Measurements from ENCODE around the gene MAP3K1.

MAP3K1 gene

DNA sequence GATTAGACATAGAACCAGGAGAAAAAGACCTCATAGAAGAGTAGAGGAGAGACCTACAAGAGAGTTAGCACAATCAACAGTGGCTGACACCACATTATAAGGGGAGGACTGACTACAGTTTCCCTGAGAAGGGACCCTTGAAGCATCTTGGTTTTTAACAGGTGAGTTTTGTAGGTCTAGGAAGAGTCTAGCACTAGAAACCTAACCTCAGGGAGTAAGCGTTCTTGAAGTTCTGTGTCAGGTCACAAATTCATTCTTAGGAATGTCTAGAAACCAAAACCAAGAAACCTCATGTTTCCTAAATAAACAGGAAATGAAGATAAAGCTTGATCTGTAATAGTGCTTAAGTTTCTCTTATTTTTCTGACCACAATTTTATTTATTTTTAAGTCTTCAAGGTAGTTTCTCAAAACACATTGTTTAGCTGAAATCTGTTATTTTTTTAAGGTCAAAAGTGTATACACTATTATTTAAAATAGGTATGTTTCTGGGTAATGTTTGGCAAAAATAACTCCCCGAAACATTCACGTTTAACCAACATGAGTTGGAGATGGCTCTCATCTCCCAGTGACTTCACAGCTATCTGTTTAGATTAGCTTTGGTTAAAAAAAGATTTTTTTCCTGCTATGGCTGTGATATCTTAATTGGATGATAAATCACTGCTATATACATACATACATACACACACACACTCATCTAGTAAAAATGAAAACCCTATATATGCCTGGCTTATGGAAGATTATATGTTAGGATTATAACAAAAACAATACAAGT, 37.1 kb downstream of the MAP3K1 start:
- Histone ChIP-seq H3K27me3 (ENCODE audit: control insufficient read depth, insufficient read depth, low read length) (no peaks in the 10 kb centered on the region), H3K36me3 (ENCODE audit: control insufficient read depth, insufficient read depth, low read length) (no peaks in the 10 kb centered on the region), H3K4me1 (ENCODE audit: control insufficient read depth, insufficient read depth, low read length) (peaks cover 26% of the 10 kb centered on the region), H3K9ac (ENCODE audit: low read length) (no peak overlapping the region), H3K9me3 (ENCODE audit: control insufficient read depth, low read length) (no peaks in the 10 kb centered on the region), H3K4me3 (ENCODE audit: low read length) (no peak overlapping the region)

DNA sequence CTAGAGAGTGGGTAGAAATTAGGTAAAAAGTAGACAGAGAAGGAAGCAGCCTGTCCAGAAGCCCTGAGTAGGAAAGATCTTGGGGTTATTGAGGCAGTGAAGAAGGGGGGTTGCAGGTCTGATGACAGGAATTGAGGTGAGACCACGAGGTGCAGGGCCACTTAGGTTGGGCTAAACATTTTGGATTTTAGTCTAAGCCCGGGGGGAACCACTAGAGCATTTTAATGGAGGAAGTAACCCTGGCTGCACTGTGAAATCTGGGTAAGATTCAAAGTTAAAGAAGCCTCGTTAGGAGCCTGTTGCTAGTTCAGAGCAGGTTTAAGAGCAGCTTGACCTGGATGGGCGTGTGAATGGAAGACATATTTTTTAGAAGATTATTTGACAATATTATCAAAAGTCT, 38.3 kb downstream of the MAP3K1 start:
- Histone ChIP-seq H3K9ac (ENCODE audit: low read length) (no peak overlapping the region), H3K9me3 (ENCODE audit: control insufficient read depth, low read length) (no peaks in the 10 kb centered on the region), H3K4me3 (ENCODE audit: low read length) (no peak overlapping the region), H3K36me3 (ENCODE audit: control insufficient read depth, insufficient read depth, low read length) (no peaks in the 10 kb centered on the region), H3K27me3 (ENCODE audit: control insufficient read depth, insufficient read depth, low read length) (no peaks in the 10 kb centered on the region), H3K4me1 (ENCODE audit: control insufficient read depth, insufficient read depth, low read length) (peaks cover 26% of the 10 kb centered on the region)

DNA sequence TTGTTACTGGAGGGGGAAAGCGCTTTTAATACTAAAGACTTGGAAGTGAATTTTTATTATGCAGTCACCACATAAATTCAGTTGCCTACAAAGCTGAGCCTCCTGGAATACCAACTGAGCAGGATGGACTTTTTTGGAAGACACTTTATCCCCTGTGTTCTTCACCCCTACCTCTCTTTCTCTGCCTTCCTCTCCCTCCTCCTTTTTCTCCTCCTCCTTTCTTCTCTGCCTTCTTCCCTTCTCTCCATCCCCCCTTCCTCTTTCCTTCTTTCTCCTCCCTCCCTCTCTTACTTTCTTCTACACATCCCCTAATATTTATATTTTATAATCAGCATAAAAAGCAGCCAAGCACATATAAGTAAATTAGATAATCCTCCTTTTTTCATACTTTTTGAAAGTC, 39.6 kb downstream of the MAP3K1 start:
- Histone ChIP-seq H3K4me3 (ENCODE audit: low read length) (no peak overlapping the region), H3K4me1 (ENCODE audit: control insufficient read depth, insufficient read depth, low read length) (peaks cover 26% of the 10 kb centered on the region), H3K27me3 (ENCODE audit: control insufficient read depth, insufficient read depth, low read length) (no peaks in the 10 kb centered on the region), H3K9ac (ENCODE audit: low read length) (no peak overlapping the region), H3K9me3 (ENCODE audit: control insufficient read depth, low read length) (no peaks in the 10 kb centered on the region), H3K36me3 (ENCODE audit: control insufficient read depth, insufficient read depth, low read length) (no peaks in the 10 kb centered on the region)

DNA sequence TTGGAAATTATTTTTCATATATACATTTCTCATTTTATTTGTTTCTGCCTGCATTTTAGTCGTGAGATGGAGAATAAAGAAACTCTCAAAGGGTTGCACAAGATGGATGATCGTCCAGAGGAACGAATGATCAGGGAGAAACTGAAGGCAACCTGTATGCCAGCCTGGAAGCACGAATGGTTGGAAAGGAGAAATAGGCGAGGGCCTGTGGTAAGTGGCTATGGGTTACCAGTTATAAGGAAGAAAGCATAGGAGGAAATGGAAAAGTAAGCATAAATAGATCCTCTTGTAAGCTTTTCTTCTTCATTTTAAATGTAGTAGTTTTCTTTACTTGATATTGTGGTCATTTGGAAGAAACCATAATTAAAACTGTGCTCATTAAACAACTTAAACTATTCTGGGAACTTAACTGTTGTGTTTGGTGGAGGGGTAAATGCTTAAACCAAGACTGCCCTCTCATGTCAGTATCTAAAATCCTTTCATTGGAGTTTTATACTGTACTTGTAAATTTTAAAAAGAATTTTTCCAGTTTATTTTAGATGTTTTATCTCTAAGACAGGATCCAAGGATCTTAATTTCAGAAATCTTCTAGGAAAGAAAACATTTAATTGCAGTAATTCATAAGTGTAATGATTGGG, 41.3 kb downstream of the MAP3K1 start:
- peaks cover 17% of the 10 kb centered on the region for H3K4me1 ChIP-seq (ENCODE audit: control insufficient read depth, insufficient read depth, low read length)
- H3K36me3 ChIP-seq (ENCODE audit: control insufficient read depth, insufficient read depth, low read length): no peaks in the 10 kb centered on the region

DNA sequence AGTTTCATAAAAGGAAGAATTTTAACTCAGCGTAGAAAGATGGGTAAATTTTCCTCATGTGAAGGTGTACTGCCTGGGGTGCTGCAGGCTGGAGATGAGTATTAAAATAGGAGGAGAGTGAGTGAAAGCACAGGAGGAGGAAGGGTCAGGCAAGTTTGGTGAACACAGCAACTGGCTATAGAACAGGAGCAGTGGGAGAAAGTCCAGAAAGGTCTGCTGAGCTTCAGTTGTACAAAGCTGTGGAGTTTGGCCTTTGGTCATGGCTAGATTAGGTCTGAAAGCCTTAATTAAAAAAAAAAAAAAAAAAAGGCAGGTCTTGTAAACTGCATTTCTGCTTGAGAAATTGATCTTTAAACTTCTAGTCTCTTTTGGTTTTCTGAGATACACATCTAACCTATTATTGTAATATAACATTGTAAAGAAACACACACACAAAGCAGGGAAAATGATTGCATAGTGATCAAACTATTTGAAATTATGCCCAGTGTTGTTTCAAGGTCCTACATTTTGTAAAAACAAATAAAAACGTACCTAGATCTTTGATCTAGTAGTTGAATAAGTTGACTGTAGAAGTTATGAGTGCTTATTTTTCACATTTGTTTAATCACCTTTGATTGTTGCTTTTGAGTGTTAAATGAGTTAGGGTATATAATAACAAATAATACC, 43.6 kb downstream of the MAP3K1 start:
- Histone ChIP-seq H3K9ac (ENCODE audit: low read length) (no peak overlapping the region), H3K4me1 (ENCODE audit: control insufficient read depth, insufficient read depth, low read length) (peaks cover 9% of the 10 kb centered on the region), H3K27me3 (ENCODE audit: control insufficient read depth, insufficient read depth, low read length) (no peaks in the 10 kb centered on the region), H3K4me3 (ENCODE audit: low read length) (no peak overlapping the region), H3K9me3 (ENCODE audit: control insufficient read depth, low read length) (no peaks in the 10 kb centered on the region), H3K36me3 (ENCODE audit: control insufficient read depth, insufficient read depth, low read length) (no peaks in the 10 kb centered on the region)

More for the DNA sequence above, 41.3 kb downstream of the MAP3K1 start:
- Histone ChIP-seq H3K27me3 (ENCODE audit: control insufficient read depth, insufficient read depth, low read length) (no peaks in the 10 kb centered on the region), H3K4me3 (ENCODE audit: low read length) (no peak overlapping the region), H3K9ac (ENCODE audit: low read length) (no peak overlapping the region), H3K9me3 (ENCODE audit: control insufficient read depth, low read length) (no peaks in the 10 kb centered on the region)

DNA sequence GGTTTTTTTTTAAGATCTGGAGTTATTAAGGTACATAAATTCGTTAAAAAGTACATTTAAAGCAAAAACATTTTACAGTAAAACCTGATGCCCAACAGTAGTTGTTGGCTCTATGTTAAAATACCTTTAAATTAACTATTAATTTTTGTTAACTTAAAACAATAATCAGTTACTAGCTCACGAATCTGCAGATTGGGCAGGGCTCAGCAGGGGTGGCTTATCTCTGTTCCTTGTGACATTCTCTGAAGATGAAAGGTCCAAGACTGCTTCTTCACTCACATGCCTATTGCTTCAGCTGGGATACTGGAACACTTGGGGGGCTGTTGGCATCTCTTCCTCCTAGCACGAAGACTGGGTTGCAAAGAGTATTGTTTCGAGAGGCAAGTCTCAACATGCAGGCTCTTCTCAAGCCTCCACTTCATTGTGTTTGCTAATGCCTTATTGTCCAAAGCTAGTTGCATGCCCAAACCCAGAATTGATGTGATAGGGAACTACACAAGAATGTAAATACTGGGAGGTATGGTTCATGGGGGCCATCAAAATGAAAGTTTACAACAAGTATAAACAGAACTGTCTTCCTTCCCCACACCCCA, 46.6 kb downstream of the MAP3K1 start:
- Histone ChIP-seq H3K27me3 (ENCODE audit: control insufficient read depth, insufficient read depth, low read length) (no peaks in the 10 kb centered on the region), H3K4me3 (ENCODE audit: low read length) (no peak overlapping the region), H3K9me3 (ENCODE audit: control insufficient read depth, low read length) (no peaks in the 10 kb centered on the region), H3K36me3 (ENCODE audit: control insufficient read depth, insufficient read depth, low read length) (no peaks in the 10 kb centered on the region), H3K9ac (ENCODE audit: low read length) (no peak overlapping the region), H3K4me1 (ENCODE audit: control insufficient read depth, insufficient read depth, low read length) (no peaks in the 10 kb centered on the region)

DNA sequence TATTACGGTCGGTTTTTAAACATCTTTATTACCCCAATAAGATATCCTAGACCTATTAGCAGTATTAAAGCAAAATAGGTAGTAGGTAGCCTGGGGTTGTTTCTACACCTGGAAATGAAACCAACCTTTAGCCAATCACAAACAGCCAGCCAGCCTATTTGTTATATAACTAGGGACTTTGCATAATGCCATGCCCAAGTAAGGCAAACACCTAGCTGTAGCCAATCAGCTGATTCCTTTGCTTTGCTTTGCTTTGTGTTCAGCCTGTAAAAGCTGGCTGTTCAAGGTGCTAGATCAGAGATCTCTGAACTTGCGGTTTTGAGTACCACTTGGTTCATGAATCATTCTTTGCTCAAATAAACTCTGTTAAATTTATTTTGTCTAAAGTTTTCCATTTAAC, 47.6 kb downstream of the MAP3K1 start:
- Histone ChIP-seq H3K36me3 (ENCODE audit: control insufficient read depth, insufficient read depth, low read length) (no peaks in the 10 kb centered on the region), H3K27me3 (ENCODE audit: control insufficient read depth, insufficient read depth, low read length) (no peaks in the 10 kb centered on the region), H3K9me3 (ENCODE audit: control insufficient read depth, low read length) (no peaks in the 10 kb centered on the region), H3K4me3 (ENCODE audit: low read length) (no peak overlapping the region), H3K4me1 (ENCODE audit: control insufficient read depth, insufficient read depth, low read length) (no peaks in the 10 kb centered on the region), H3K9ac (ENCODE audit: low read length) (no peak overlapping the region)

DNA sequence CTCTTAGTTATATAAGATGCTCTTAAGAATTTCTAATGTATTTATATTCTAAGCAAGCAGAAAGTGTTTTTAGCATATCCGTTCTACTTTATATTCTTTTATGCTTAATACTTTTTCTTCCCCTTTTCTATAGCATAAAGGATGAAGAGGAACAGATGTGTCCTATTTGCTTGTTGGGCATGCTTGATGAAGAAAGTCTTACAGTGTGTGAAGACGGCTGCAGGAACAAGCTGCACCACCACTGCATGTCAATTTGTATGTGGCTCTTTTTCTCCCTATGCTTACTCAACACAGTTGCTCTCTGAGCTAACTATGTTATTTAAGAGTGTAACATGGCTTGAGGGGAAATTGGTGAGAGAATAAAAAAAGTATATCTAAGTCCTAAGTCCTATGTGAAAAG, 56.4 kb downstream of the MAP3K1 start:
- H3K27me3 ChIP-seq (ENCODE audit: control insufficient read depth, insufficient read depth, low read length): no peaks in the 10 kb centered on the region
- H3K36me3 ChIP-seq (ENCODE audit: control insufficient read depth, insufficient read depth, low read length): peaks cover 4% of the 10 kb centered on the region
- H3K4me3 ChIP-seq (ENCODE audit: low read length): no peak overlapping the region
- no peaks in the 10 kb centered on the region for H3K4me1 ChIP-seq (ENCODE audit: control insufficient read depth, insufficient read depth, low read length)
- H3K9ac ChIP-seq (ENCODE audit: low read length): no peak overlapping the region
- no peaks in the 10 kb centered on the region for H3K9me3 ChIP-seq (ENCODE audit: control insufficient read depth, low read length)

DNA sequence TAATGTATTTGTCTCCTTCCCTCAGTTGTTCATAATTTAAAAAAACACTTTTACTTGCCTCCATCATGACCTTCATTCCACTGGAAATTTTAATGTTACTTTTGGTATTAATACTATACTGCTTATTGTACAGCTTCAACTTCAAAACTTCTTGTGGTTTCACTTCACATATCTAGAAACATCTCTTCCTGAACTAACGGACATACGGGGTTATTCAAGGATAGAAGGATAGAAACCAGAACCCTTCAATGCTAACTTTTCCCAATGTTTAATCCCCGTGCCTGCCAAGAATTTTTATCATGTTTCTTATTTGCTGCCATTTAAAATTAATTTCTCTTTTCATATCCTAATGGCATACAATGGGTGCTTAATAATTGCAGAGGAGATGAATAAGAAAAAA, 57.7 kb downstream of the MAP3K1 start:
- no peaks in the 10 kb centered on the region for H3K27me3 ChIP-seq (ENCODE audit: control insufficient read depth, insufficient read depth, low read length)
- no peak overlapping the region for H3K4me3 ChIP-seq (ENCODE audit: low read length)
- H3K4me1 ChIP-seq (ENCODE audit: control insufficient read depth, insufficient read depth, low read length): no peaks in the 10 kb centered on the region
- H3K9me3 ChIP-seq (ENCODE audit: control insufficient read depth, low read length): no peaks in the 10 kb centered on the region
- no peak overlapping the region for H3K9ac ChIP-seq (ENCODE audit: low read length)
- peaks cover 4% of the 10 kb centered on the region for H3K36me3 ChIP-seq (ENCODE audit: control insufficient read depth, insufficient read depth, low read length)

DNA sequence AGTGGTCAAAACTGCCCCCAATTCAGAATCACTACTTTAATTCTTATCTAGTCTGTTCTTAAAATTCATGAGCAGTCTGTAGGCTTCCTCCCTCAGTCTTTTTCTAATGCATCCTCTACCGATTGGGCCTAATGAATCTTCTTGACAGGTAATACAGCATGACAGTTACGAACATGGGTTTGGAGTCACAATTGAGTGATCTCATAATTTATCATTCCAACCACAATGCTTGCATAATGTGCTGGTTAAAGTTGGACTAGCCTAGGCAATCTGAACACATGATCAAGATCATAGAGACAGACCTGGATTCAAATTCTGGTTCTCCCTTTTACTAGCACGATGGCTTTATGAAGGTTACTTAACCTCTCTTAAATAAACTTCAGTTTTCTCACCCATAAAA, 61.0 kb downstream of the MAP3K1 start:
- H3K4me1 ChIP-seq (ENCODE audit: control insufficient read depth, insufficient read depth, low read length): no peaks in the 10 kb centered on the region
- H3K27me3 ChIP-seq (ENCODE audit: control insufficient read depth, insufficient read depth, low read length): no peaks in the 10 kb centered on the region
- no peak overlapping the region for H3K4me3 ChIP-seq (ENCODE audit: low read length)
- H3K9ac ChIP-seq (ENCODE audit: low read length): no peak overlapping the region
- H3K9me3 ChIP-seq (ENCODE audit: control insufficient read depth, low read length): no peaks in the 10 kb centered on the region
- H3K36me3 ChIP-seq (ENCODE audit: control insufficient read depth, insufficient read depth, low read length): peaks cover 4% of the 10 kb centered on the region

DNA sequence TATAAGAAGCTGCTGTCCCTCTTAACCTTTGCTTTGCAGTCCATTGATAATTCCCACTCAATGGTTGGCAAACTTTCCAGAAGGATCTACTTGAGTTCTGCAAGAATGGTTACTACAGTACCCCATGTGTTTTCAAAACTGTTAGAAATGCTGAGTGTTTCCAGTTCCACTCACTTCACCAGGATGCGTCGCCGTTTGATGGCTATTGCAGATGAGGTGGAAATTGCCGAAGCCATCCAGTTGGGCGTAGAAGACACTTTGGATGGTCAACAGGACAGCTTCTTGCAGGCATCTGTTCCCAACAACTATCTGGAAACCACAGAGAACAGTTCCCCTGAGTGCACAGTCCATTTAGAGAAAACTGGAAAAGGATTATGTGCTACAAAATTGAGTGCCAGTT, 66.2 kb downstream of the MAP3K1 start:
- Histone ChIP-seq H3K9ac (ENCODE audit: low read length) (no peak overlapping the region), H3K9me3 (ENCODE audit: control insufficient read depth, low read length) (no peaks in the 10 kb centered on the region), H3K4me1 (ENCODE audit: control insufficient read depth, insufficient read depth, low read length) (no peaks in the 10 kb centered on the region), H3K27me3 (ENCODE audit: control insufficient read depth, insufficient read depth, low read length) (no peaks in the 10 kb centered on the region), H3K4me3 (ENCODE audit: low read length) (no peak overlapping the region), H3K36me3 (ENCODE audit: control insufficient read depth, insufficient read depth, low read length) (peaks cover 9% of the 10 kb centered on the region)
